ENCODE data around the gene GCLC.

- TF ChIP-seq CTCF (optimal IDR thresholded peaks at IDR 0.05 in 1 of 3, IDR thresholded peaks at IDR 0.05 in 1 of 3, conservative IDR thresholded peaks at IDR 0.05 in 1 of 3; ENCODE audit: extremely low read depth in 1 of 3, insufficient read depth in 2 of 3, low read length in 3 of 3), result no peak
- TF ChIP-seq EZH2 (IDR thresholded peaks at IDR 0.05; ENCODE audit: low read length), result no peak
Measured at GRCh38 chr6:53582963-53583362, 38.1 kb upstream of the GCLC start.
